Measurements from ENCODE around the gene WNT5B. TPM values are rescaled to one million over a fixed set of nuclear protein-coding genes. Genes with fewer than 3 reads are reported as not detected.

The WNT5B gene
- total and polyA plus RNA-seq, 4 donors, result 0.88 to 11.2 (median 2.8) TPM

DNA sequence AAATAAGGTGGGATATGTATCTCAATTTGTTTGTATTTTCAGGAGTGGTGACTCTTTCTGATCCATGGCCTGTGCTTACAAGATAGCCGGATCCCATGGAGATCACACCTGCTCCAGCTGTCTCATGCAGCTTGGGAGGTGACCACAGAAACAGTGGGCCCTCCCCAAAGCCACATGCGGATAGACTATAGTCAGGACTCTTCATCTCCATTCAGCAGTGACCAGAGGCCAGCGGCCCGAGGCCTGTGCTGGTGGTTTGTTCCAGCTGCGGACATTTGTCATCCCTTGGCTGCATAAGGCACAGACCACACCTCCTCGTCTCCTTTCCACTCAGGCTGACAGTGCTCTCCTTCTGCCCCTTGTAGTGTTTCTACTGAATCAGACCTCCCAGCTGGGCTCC lies 14.7 kb upstream of the WNT5B start:
- ATAC-seq (ENCODE audit: low FRiP score), result no peak
- peak in 1 of 2 donors; percentile 67 for DNase-seq
- Histone ChIP-seq H3K27ac (ENCODE audit: low read depth in 1 of 2, low read length in 2 of 2) (no peak overlapping the region), H3K27me3 (ENCODE audit: control insufficient read depth in 1 of 2, insufficient read depth in 2 of 2, low read length in 1 of 2) (no peaks in the 10 kb centered on the region), H3K4me3 (ENCODE audit: low read length in 2 of 2) (no peak overlapping the region), H3K9me3 (ENCODE audit: control insufficient read depth, low read length) (no peaks in the 10 kb centered on the region), H3K36me3 (ENCODE audit: control insufficient read depth in 1 of 2, insufficient read depth in 2 of 2, low read length in 1 of 2) (no peaks in the 10 kb centered on the region), H3K4me1 (ENCODE audit: control insufficient read depth in 1 of 2, insufficient read depth in 2 of 2, low read length in 2 of 2) (peaks cover 0 to 6% of the 10 kb centered on the region in 2 donors)
- intact Hi-C loops (cut with DNase I), result no loop called here
- WGBS, 2 donors, result 98 to 99% methylated on average over 6 of the region's 6 CpGs

DNA sequence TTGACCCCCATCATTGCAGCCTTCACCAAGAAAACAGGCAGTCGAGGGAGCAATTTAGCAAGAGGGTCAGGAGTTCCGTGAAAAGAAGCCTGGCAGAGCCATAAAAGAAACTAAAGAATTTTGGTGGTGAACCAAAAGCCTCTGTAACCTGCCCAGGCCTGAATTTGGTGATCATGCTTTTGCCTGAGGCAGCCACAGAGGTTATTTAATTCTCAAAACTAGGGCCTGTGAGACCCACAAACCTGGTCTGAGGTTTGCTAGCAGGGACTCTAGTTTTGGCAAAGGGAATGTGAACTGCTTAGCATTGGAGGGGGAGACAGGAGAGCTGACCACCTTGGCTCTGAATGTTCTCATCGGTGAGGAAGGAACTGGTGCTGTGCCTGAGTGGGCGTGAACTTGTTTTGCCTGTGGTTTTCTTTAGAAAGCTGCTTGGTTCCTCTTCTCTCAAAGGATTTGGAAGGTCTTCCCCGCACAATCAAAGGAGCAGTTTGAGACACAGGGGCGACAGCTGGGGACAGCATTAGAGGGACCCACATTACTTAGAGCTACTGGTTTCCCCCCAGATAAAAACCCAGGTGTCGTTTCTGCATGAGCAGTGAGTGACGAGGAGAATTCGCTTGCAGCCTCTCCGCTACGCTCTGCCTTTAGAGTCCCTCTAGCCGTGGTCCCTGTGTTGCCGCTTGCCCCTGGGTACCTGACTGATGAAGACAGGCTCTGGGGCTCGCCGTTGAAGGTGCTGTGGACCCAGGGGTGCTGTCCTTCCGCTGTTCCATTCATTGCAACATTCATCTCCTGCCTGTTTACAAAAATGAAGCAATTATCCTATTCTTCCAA lies 12.6 kb upstream of the WNT5B start:
- DNase-seq (no peak), ATAC-seq (ENCODE audit: low FRiP score) (no peak)
- Histone ChIP-seq H3K9me3 (ENCODE audit: control insufficient read depth, low read length) (no peaks in the 10 kb centered on the region), H3K4me1 (ENCODE audit: control insufficient read depth in 1 of 2, insufficient read depth in 2 of 2, low read length in 2 of 2) (peaks cover 0 to 3% of the 10 kb centered on the region in 2 donors), H3K36me3 (ENCODE audit: control insufficient read depth in 1 of 2, insufficient read depth in 2 of 2, low read length in 1 of 2) (no peaks in the 10 kb centered on the region), H3K27me3 (ENCODE audit: control insufficient read depth in 1 of 2, insufficient read depth in 2 of 2, low read length in 1 of 2) (no peaks in the 10 kb centered on the region), H3K27ac (ENCODE audit: low read depth in 1 of 2, low read length in 2 of 2) (no peak overlapping the region), H3K4me3 (ENCODE audit: low read length in 2 of 2) (no peak overlapping the region)
- intact Hi-C loops (cut with DNase I), result no loop called here
- WGBS, 2 donors, result 87 to 88% methylated on average over 16 of the region's 16 CpGs

DNA sequence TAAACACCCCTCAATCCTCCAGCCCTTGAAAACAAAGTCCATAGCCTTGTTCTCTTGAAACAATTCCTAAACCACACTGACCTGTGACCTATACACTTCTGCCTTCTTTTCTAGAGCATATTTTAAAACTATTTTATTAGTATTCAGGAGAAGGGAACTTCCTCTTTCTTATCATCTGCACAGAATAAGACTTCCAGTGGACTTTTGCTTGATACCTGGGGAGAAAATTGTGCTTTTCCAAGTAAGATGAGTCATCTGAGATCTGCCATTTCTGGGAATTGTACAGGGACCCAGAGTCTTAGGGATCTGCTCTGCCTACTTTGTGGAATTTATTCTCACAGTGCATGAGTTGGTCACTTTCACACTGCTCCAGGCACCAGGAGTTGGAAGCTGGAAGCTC lies 10.5 kb upstream of the WNT5B start:
- ATAC-seq (ENCODE audit: low FRiP score) (no peak), DNase-seq (no peak)
- intact Hi-C loops (cut with DNase I), result no loop called here
- no peaks in the 10 kb centered on the region for H3K4me1 ChIP-seq (ENCODE audit: control insufficient read depth in 1 of 2, insufficient read depth in 2 of 2, low read length in 2 of 2)
- no peaks in the 10 kb centered on the region for H3K27me3 ChIP-seq (ENCODE audit: control insufficient read depth in 1 of 2, insufficient read depth in 2 of 2, low read length in 1 of 2)
- H3K4me3 ChIP-seq (ENCODE audit: low read length in 2 of 2), result no peak overlapping the region
- no peaks in the 10 kb centered on the region for H3K36me3 ChIP-seq (ENCODE audit: control insufficient read depth in 1 of 2, insufficient read depth in 2 of 2, low read length in 1 of 2)
- H3K27ac ChIP-seq (ENCODE audit: low read depth in 1 of 2, low read length in 2 of 2), result no peak overlapping the region
- H3K9me3 ChIP-seq (ENCODE audit: control insufficient read depth, low read length), result no peaks in the 10 kb centered on the region

DNA sequence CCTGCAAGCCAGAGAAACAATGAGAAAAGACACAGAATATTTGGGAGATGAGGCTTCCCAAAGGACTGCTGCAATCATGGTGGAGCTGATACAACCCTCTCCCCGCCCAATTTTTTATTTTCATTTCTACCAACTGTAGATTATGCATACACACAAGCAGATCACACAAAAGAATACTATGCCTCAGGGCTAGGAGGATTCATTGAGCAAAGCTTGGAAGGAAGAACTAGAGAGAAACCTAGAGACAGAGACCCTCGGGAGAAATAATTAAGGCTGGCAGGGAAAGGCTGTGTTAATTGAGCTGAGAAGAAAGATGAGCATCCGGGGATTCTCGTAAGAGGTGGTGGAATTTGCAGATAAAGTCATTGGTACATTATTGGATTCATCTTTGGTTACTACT lies 9.9 kb upstream of the WNT5B start:
- Histone ChIP-seq H3K36me3 (ENCODE audit: control insufficient read depth in 1 of 2, insufficient read depth in 2 of 2, low read length in 1 of 2) (no peaks in the 10 kb centered on the region), H3K9me3 (ENCODE audit: control insufficient read depth, low read length) (no peaks in the 10 kb centered on the region), H3K4me3 (ENCODE audit: low read length in 2 of 2) (no peak overlapping the region), H3K4me1 (ENCODE audit: control insufficient read depth in 1 of 2, insufficient read depth in 2 of 2, low read length in 2 of 2) (no peaks in the 10 kb centered on the region), H3K27ac (ENCODE audit: low read depth in 1 of 2, low read length in 2 of 2) (no peak overlapping the region), H3K27me3 (ENCODE audit: control insufficient read depth in 1 of 2, insufficient read depth in 2 of 2, low read length in 1 of 2) (no peaks in the 10 kb centered on the region)
- ATAC-seq (ENCODE audit: low FRiP score), result no peak
- WGBS, 2 donors, result 94% methylated on average over 4 of the region's 4 CpGs
- intact Hi-C loops (cut with DNase I), result no loop called here
- DNase-seq, result no peak

DNA sequence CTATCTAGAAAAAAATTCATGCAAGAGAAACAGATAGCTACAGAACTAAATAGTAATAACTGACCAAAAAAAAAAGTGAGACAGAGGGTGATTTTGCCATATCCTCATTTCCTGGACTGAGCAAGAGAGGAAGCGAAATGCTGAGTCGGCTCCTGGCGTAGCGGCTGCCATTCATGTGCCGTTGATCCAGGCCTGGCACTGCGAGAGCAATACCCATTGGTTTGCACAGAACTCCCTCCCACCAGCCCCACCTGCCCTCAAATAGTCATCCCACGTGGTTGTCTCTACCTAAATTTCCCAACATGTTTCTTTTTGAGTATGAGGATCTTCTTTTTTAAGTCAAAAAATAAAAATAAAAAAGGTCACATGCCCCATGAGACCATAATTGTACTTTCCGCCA lies 9.4 kb upstream of the WNT5B start:
- ATAC-seq (ENCODE audit: low FRiP score) (peak; percentile 57), DNase-seq (peak; percentile 81 to 82)
- Histone ChIP-seq H3K4me1 (ENCODE audit: control insufficient read depth in 1 of 2, insufficient read depth in 2 of 2, low read length in 2 of 2) (no peaks in the 10 kb centered on the region), H3K9me3 (ENCODE audit: control insufficient read depth, low read length) (no peaks in the 10 kb centered on the region), H3K27me3 (ENCODE audit: control insufficient read depth in 1 of 2, insufficient read depth in 2 of 2, low read length in 1 of 2) (no peaks in the 10 kb centered on the region), H3K36me3 (ENCODE audit: control insufficient read depth in 1 of 2, insufficient read depth in 2 of 2, low read length in 1 of 2) (no peaks in the 10 kb centered on the region), H3K27ac (ENCODE audit: low read depth in 1 of 2, low read length in 2 of 2) (no peak overlapping the region), H3K4me3 (ENCODE audit: low read length in 2 of 2) (no peak overlapping the region)
- intact Hi-C loops (cut with DNase I), result no loop called here
- WGBS, 2 donors, result 89 to 93% methylated on average over 8 of the region's 8 CpGs

DNA sequence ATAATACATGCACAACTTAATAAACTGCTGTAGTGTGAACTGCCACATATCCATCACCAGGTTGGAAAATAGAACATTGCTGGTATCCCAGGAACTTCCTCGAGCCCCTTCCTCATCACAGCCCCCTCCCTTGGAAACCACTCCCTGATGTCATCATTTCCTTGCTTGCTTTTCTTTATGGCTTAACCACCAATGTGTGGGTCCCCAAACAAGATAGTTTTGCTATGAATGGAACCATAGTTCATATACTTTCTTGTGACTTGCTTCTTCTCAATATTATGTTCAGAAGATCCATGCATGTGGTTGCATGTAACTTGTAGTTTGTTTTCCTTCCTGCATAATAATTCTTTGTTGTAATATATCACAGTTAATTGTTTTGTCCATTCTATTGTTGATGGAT lies 8.9 kb upstream of the WNT5B start:
- intact Hi-C loops (cut with DNase I), result no loop called here
- Histone ChIP-seq H3K36me3 (ENCODE audit: control insufficient read depth in 1 of 2, insufficient read depth in 2 of 2, low read length in 1 of 2) (no peaks in the 10 kb centered on the region), H3K4me1 (ENCODE audit: control insufficient read depth in 1 of 2, insufficient read depth in 2 of 2, low read length in 2 of 2) (no peaks in the 10 kb centered on the region), H3K27ac (ENCODE audit: low read depth in 1 of 2, low read length in 2 of 2) (no peak overlapping the region), H3K4me3 (ENCODE audit: low read length in 2 of 2) (no peak overlapping the region), H3K9me3 (ENCODE audit: control insufficient read depth, low read length) (no peaks in the 10 kb centered on the region), H3K27me3 (ENCODE audit: control insufficient read depth in 1 of 2, insufficient read depth in 2 of 2, low read length in 1 of 2) (no peaks in the 10 kb centered on the region)
- no peak for DNase-seq
- WGBS, 2 donors, result 45 to 58% methylated on average over 1 of the region's 1 CpG
- ATAC-seq (ENCODE audit: low FRiP score), result no peak

DNA sequence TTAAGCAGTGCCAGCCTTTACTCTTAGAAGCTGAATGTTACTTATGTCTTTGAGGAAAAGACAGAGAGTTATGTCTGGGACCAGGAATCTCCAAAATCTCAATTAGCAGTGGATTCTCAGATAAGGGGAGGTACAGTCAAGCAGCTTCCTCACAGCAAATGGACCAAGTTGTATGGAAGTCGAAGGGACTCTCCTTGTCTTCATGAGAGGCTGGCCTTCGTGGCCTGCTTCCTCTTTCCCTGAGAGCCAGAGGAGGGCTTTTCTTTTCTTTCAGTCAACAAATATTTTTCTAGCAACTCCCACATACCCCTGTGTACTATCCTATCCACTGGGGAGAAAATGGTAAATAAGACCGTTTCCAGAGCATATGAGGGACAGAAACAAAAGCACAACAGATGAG lies 6.6 kb upstream of the WNT5B start:
- H3K27ac ChIP-seq (ENCODE audit: low read depth in 1 of 2, low read length in 2 of 2), result no peak overlapping the region
- no peak for ATAC-seq (ENCODE audit: low FRiP score)
- no peaks in the 10 kb centered on the region for H3K27me3 ChIP-seq (ENCODE audit: control insufficient read depth in 1 of 2, insufficient read depth in 2 of 2, low read length in 1 of 2)
- H3K9me3 ChIP-seq (ENCODE audit: control insufficient read depth, low read length), result no peaks in the 10 kb centered on the region
- no peaks in the 10 kb centered on the region for H3K36me3 ChIP-seq (ENCODE audit: control insufficient read depth in 1 of 2, insufficient read depth in 2 of 2, low read length in 1 of 2)
- no peaks in the 10 kb centered on the region for H3K4me1 ChIP-seq (ENCODE audit: control insufficient read depth in 1 of 2, insufficient read depth in 2 of 2, low read length in 2 of 2)
- 92 to 94% methylated on average over 3 of the region's 3 CpGs for WGBS, 2 donors
- no peak for DNase-seq
- intact Hi-C loops (cut with DNase I), result no loop called here
- no peak overlapping the region for H3K4me3 ChIP-seq (ENCODE audit: low read length in 2 of 2)

DNA sequence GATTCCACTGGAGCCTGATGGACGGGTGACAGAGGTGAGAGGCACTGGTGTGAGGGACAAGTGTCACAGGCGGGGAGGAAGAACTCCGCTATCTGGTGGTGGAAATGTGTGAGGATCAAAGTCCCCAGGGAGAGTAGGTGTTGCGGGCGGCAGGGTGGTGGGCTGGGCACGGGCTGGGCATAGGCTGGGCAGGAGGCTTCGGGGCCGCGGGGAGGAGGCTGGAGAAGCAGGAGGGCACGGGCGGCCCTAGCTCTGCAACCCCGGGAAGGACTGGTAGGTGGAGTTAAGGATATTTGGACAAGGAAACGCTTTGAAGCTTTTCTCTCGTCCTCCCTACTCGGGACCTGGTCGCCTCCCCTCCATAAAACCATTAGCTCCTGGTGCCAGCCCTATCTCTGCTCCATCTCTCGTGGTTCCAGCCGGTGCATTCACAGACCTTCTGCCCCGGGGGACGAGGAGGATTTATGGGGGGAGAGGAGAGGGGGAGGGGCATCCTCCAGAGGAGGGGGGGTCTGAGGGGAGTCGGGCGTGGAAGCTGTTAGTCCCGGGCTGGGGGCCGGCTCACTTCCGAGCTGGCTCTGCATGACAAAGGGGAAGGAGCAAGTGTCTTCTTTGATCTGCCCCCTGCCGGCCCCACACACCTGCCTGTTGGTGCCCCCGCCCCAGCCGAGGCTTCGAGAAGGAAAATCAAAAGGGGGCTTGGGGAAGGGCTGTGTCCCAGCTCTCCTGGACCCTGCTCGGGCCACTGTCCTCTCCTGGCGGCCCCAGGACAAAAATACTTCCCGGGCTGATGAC lies 504 bp downstream of the WNT5B start:
- Histone ChIP-seq H3K36me3 (ENCODE audit: control insufficient read depth in 1 of 2, insufficient read depth in 2 of 2, low read length in 1 of 2) (no peaks in the 10 kb centered on the region), H3K27ac (ENCODE audit: low read depth in 1 of 2, low read length in 2 of 2) (no peak overlapping the region), H3K4me1 (ENCODE audit: control insufficient read depth in 1 of 2, insufficient read depth in 2 of 2, low read length in 2 of 2) (no peaks in the 10 kb centered on the region), H3K4me3 (ENCODE audit: low read length in 2 of 2) (peak overlapping the region; percentile 36 to 40), H3K27me3 (ENCODE audit: control insufficient read depth in 1 of 2, insufficient read depth in 2 of 2, low read length in 1 of 2) (no peaks in the 10 kb centered on the region), H3K9me3 (ENCODE audit: control insufficient read depth, low read length) (no peaks in the 10 kb centered on the region)
- DNase-seq, result peak in 1 of 2 donors; percentile 83
- WGBS, 2 donors, result 12% methylated on average over 30 to 32 of the region's 32 CpGs
- ATAC-seq (ENCODE audit: low FRiP score), result peak; percentile 6
- intact Hi-C loops (cut with DNase I), result loop anchor here in 1 of 2 donors (5.0 kb wide), 1 partner anchor 308 kb away; no protein-coding TSS in a partner anchor

Data from aorta (tissue), 5 donors.